ENCODE results near the gene SOX1. TPM values are rescaled to one million over a fixed set of nuclear protein-coding genes. Genes with fewer than 3 reads are reported as not detected.

SOX1 gene
- total RNA-seq, 2 experiments from 2014 or later, result not detected

GRCh38 chr13:112092453-112092852, 25.5 kb downstream of the SOX1 start:
- CTCF ChIA-PET (ENCODE audit: unreplicated experiment), result no interaction called here
- intact Hi-C loops (cut with micrococcal nuclease; ENCODE audit: unreplicated experiment), result no loop called here
- POLR2A ChIA-PET, result no interaction called here
- Histone ChIP-seq H3K27ac (ENCODE audit: low read depth, low read length, poor library complexity, severe bottlenecking) (no peak overlapping the region), H3K4me2 (ENCODE audit: low read length) (no peak overlapping the region), H3K4me1 (ENCODE audit: insufficient read depth, low read length, poor library complexity, severe bottlenecking) (no peaks in the 10 kb centered on the region), H3K9me3 (ENCODE audit: low read length) (no peaks in the 10 kb centered on the region), H3K79me2 (ENCODE audit: insufficient read depth, low read depth, low read length) (no peaks in the 10 kb centered on the region), H3K36me3 (ENCODE audit: insufficient read depth, low read length) (no peaks in the 10 kb centered on the region), H3K9me2 (ENCODE audit: insufficient read depth, low read length) (no peaks in the 10 kb centered on the region), H3K4me3 (ENCODE audit: low read depth, low read length, poor library complexity, severe bottlenecking) (no peak overlapping the region), H4K20me1 (ENCODE audit: insufficient read depth, low read length) (no peaks in the 10 kb centered on the region), H2AFZ (ENCODE audit: low read length) (no peak overlapping the region)
- no peak for DNase-seq (ENCODE audit: low spot score)
- no TSS peak for BruUV-seq (replicated peaks)
- TF ChIP-seq CTCF (conservative IDR thresholded peaks at IDR 0.05; ENCODE audit: low read length) (no peak), EZH2phosphoT487 (IDR thresholded peaks at IDR 0.05; ENCODE audit: borderline replicate concordance, low read depth, low read length) (no peak)

- Histone ChIP-seq H2AFZ (ENCODE audit: low read length) (no peak overlapping the region), H3K4me3 (ENCODE audit: low read depth, low read length, poor library complexity, severe bottlenecking) (no peak overlapping the region), H3K9me2 (ENCODE audit: insufficient read depth, low read length) (no peaks in the 10 kb centered on the region), H3K4me2 (ENCODE audit: low read length) (no peak overlapping the region), H3K27ac (ENCODE audit: low read depth, low read length, poor library complexity, severe bottlenecking) (no peak overlapping the region), H3K79me2 (ENCODE audit: insufficient read depth, low read depth, low read length) (no peaks in the 10 kb centered on the region), H4K20me1 (ENCODE audit: insufficient read depth, low read length) (no peaks in the 10 kb centered on the region), H3K9me3 (ENCODE audit: low read length) (no peaks in the 10 kb centered on the region), H3K4me1 (ENCODE audit: insufficient read depth, low read length, poor library complexity, severe bottlenecking) (no peaks in the 10 kb centered on the region), H3K36me3 (ENCODE audit: insufficient read depth, low read length) (no peaks in the 10 kb centered on the region)
- ChIA-PET CTCF (ENCODE audit: unreplicated experiment) (no interaction called here), POLR2A (no interaction called here)
- intact Hi-C loops (cut with micrococcal nuclease; ENCODE audit: unreplicated experiment), result no loop called here
- no peak for DNase-seq (ENCODE audit: low spot score)
- TF ChIP-seq CTCF (conservative IDR thresholded peaks at IDR 0.05; ENCODE audit: low read length), result no peak
- no peak for TF ChIP-seq EZH2phosphoT487 (IDR thresholded peaks at IDR 0.05; ENCODE audit: borderline replicate concordance, low read depth, low read length)
- BruUV-seq (replicated peaks), result no TSS peak
These were observed 28.4 kb downstream of the SOX1 start for GRCh38 chr13:112095354-112095753.

GRCh38 chr13:112096959-112097358, 30.0 kb downstream of the SOX1 start:
- POLR2A ChIA-PET, result no interaction called here
- no TSS peak for BruUV-seq (replicated peaks)
- Histone ChIP-seq H4K20me1 (ENCODE audit: insufficient read depth, low read length) (no peaks in the 10 kb centered on the region), H3K36me3 (ENCODE audit: insufficient read depth, low read length) (no peaks in the 10 kb centered on the region), H2AFZ (ENCODE audit: low read length) (no peak overlapping the region), H3K27ac (ENCODE audit: low read depth, low read length, poor library complexity, severe bottlenecking) (no peak overlapping the region), H3K9me2 (ENCODE audit: insufficient read depth, low read length) (no peaks in the 10 kb centered on the region), H3K4me1 (ENCODE audit: insufficient read depth, low read length, poor library complexity, severe bottlenecking) (no peaks in the 10 kb centered on the region), H3K4me2 (ENCODE audit: low read length) (no peak overlapping the region), H3K9me3 (ENCODE audit: low read length) (no peaks in the 10 kb centered on the region), H3K79me2 (ENCODE audit: insufficient read depth, low read depth, low read length) (no peaks in the 10 kb centered on the region), H3K4me3 (ENCODE audit: low read depth, low read length, poor library complexity, severe bottlenecking) (no peak overlapping the region)
- DNase-seq (ENCODE audit: low spot score), result no peak
- CTCF ChIA-PET (ENCODE audit: unreplicated experiment), result no interaction called here
- TF ChIP-seq CTCF (conservative IDR thresholded peaks at IDR 0.05; ENCODE audit: low read length), result no peak
- no peak for TF ChIP-seq EZH2phosphoT487 (IDR thresholded peaks at IDR 0.05; ENCODE audit: borderline replicate concordance, low read depth, low read length)
- intact Hi-C loops (cut with micrococcal nuclease; ENCODE audit: unreplicated experiment), result no loop called here

All from OCI-LY7 (cell line).